SK-N-SH treated with all-trans-retinoic acid at 6 μM for 48 hours (cell line): ENCODE data around the gene KLK10.

Source experiments
- ARNTL ChIP-seq: fragments of 450-650 bp; formaldehyde crosslinking; IDR thresholded peaks from 2 replicates; pipeline ENCODE4 v1.5.0; 2020; ENCODE audit warnings: low read depth, mild to moderate bottlenecking, moderate library complexity, borderline replicate concordance
- PPARA ChIP-seq: fragments of 250-450 bp; sonication (Bioruptor Pico); IDR thresholded peaks from 2 replicates; pipeline ENCODE4 v1.5.0; 2020; ENCODE audit warnings: mild to moderate bottlenecking, borderline replicate concordance
- RARB ChIP-seq: fragments of 250-450 bp; sonication (Bioruptor Pico); IDR thresholded peaks from 2 replicates; pipeline ENCODE4 v1.8.0; 2021; ENCODE audit warnings: mild to moderate bottlenecking, moderate library complexity

DNA sequence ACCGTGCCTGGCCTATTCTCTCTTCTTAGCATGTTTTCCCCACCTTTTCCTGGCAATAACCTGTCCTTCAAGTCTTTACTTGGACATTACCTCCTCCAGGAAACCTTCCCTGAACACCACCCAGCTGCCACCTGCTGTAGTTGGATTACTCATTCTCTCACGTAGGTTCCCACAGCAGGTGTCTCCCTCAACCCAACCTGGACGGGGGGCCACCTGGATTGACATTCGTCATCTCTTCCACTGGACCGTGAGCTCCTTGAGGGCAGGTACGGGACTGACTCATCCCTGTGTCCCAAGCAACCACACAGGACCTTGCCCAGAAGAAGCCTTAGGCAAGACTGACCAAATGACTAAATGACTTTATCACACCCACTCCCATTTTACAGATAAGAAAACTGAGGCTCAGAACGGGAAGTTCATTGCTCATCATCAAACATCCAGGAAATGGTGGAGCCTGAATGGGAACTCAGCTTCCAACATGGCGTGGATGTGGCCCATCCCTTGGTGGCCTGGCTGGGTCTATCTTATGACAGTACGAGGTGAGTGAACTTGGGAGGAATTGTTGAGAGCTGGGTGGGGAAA, 46.6 kb downstream of the KLK10 start:
- TF ChIP-seq ARNTL (CRISPR knock-in tag) (no peak), PPARA (CRISPR knock-in tag) (no peak), RARB (CRISPR knock-in tag) (no peak)
